HG03135 (cell line): ENCODE results near the gene GSE1.
"Not testable (repeated sequence)": the region's sequence is repeated elsewhere in the genome, so short reads cannot be mapped to it uniquely, and the experiment has no call there.

ENCODE experiments used
- ATAC-seq: cut with Tn5 transposase; IDR thresholded peaks from one replicate; pipeline ENCODE4 v1.9.1; 2021; ENCODE audit warnings: mild to moderate bottlenecking, moderate library complexity; ENCODE audit not compliant: unreplicated experiment

The GSE1 gene

DNA sequence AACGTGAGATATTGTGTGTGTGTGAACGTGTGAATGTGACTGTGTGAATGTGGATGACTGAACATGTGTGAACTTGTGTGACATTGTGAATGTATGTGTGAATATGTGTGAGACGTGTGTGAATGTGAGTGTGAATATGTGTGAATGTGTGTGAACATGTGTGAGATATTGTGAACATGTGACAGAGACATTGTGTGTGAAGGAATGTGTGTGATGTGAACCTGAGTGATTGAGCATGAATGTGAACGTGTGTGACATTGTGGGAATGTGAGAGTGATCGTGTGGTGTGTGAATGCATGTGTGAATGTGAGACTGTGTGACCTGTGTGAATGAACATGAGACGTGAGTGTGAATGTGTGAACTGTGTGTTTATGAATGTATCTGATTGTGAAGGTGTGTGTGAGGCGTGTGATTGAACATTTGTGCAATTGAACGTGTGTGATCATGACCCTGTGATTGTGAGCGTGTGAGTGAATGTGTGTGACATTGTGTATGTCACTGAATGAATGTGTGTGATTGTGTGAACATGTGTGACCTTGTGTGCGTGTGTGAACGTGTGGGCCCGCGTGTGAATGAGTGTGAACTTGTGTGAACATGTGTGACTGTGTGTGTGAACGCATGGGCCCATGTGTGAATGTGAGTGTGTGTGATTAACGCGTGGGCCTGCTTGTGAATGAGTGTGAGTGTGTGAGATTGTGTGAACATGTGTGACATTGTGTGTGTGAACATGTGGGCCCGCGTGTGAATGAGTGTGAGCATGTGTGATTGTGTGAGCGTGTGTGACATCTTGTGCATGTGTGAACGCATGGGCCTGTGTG, 23.2 kb upstream of the GSE1 start:
- ATAC-seq: no peak

DNA sequence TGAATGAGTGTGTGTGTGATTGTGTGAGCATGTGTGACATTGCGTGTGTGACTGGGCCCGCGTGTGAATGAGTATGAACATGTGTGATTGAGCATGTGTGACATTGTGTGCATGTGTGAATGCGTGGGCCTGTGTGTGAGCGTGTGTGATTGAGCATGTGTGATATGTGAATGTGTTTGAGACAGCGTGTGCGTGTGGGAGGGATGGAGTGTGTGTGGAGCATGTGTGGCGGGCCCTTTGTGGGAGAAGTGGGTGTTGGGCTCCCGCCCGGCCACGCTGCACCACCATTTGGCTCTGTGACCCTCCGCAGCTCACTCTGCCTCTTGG, 22.7 kb upstream of the GSE1 start:
- ATAC-seq: no peak

DNA sequence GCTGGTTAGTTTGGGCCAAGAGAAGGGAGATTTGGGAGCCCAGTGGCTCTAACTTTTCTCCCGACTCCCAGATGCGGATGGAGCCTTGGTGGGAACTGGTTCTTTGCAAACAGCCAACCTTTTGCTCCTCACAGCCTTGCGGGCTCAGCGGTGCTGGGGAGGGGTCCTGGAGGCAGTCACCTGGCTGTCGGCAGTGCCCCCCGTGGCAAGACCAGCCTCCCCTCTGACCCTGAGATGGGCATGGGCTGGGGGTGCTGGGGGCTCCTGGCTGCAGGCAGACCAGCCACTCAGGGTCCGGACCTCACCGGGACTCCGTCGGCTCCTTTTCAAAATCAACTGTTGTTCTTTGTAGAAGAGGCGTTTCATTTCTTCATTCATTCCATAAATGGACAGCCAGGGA, 21.7 kb upstream of the GSE1 start:
- no peak for ATAC-seq

DNA sequence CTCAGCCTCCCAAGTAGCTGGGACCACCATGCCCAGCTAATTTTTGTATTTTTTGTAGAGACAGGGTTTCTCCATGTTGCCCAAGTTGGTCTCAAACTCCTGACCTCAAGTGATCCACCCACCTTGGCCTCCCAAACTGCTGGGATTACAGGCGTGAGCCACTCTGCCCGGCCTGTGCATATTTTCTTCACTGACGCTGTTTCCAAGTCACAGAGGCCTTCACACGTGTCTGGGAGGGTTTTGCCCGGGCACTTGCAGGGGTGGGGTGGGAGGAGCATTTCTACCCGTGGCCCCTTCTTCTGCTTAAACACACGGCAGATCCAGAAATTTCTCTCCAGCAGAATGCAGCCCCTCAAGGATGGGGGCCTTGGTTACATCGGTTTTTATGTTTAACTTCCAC, 20.8 kb upstream of the GSE1 start:
- not testable (repeated sequence) for ATAC-seq

- ATAC-seq: no peak
These were observed 20.2 kb upstream of the GSE1 start for GRCh38 chr16:85592700-85593493.

- no peak for ATAC-seq
These were observed 19.5 kb upstream of the GSE1 start for GRCh38 chr16:85593494-85594221.

DNA sequence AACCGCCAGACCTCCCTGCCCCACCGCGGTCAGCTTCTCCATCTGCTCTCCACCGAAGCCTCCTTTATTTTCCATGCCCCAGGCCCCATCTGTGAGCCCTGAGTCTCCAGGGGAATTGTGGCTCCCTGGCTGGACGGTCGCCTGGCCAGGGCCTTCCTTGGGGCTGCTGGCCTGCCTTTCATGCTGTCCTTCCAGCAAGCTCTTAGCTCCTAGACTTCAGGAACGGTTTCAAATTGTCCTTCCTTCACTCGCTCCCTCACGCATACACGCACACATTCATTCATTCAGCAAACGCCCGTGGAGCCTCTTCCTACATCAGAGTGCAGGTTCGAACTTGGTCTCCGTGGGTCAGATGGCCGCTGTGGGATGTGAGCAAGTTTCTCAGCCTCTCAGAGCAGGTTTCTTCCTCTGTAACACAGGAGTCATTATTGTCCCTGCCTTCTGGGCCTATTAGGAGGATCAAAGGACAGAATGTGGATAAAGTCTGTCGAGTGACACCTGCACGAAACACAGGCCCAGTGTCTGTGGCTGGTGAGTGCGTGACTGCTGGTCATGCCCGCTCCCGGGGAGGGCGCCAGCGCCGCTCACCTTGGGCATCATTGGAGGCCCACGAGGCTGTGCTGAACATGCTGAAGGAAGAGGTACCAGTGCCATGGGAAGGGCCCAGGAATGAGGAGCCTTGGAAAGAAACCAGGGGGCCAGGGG, 18.7 kb upstream of the GSE1 start:
- ATAC-seq: no peak

DNA sequence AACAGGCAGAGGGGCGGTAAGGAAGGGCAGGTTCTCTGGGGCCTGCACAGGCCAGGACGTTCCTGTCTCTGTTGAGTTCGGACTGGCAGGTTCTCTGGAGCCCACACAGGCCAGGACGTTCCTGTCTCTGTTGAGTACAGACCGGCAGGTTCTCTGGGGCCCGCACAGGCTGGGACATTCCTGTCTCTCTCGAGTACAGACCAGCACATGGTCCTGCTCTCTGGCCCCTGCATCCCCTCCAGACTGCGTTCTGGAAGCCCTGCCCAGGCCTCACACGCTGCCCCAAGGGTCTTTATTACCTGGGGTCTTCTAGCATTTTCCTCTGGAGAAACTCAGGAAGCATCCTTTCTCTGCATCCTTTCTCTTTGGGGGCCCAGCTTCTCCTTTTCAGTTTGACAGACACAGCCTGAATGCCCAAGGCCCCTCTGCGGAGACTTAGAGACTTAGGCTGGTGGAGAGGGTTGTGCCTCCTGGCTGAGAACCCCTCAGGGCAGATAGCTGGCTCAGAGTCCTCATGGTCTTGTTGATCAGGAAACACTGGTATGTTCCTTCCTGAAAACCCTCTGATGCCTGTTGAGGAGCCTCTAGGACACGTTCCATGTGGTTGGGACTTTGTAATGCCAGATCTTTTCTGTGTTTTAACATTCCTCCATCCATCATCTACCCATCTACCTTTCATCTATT, 18.0 kb upstream of the GSE1 start:
- no peak for ATAC-seq

DNA sequence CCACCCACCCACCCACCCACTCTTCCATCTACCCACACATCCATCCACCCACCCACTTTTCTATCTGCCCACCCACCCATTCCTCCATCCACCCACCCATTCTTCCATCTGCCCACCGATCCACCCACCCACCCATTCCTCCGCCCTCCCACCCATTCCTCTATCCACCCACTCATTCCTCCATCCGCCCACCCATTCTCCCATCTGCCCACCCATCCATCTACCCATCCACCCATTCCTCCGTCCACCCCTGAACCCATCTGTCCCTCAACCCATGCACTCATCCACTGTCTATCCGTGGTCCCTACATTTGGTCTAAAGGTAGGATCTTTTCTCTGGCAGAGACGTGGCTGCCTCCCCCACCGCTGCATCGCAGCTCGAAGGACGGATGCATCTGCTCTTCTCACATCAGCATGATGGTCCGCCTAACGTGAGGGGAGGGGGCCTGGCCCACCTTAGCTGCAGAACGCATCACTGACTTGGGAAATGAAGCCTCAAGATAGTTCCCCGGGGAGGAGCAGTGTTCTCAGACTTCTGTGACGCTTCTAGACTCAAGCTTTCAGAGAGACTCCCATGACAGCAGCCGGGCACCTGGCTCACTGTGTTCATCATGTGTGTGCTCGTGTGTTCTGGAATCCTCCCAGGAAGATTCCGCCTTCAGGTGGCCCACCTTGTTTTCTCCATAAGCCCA, 17.2 kb upstream of the GSE1 start:
- ATAC-seq: no peak

GRCh38 chr16:85598141-85598540, 15.0 kb upstream of the GSE1 start:
- ATAC-seq: no peak

- no peak for ATAC-seq
These were observed 13.0 kb upstream of the GSE1 start for GRCh38 chr16:85600078-85600477.

DNA sequence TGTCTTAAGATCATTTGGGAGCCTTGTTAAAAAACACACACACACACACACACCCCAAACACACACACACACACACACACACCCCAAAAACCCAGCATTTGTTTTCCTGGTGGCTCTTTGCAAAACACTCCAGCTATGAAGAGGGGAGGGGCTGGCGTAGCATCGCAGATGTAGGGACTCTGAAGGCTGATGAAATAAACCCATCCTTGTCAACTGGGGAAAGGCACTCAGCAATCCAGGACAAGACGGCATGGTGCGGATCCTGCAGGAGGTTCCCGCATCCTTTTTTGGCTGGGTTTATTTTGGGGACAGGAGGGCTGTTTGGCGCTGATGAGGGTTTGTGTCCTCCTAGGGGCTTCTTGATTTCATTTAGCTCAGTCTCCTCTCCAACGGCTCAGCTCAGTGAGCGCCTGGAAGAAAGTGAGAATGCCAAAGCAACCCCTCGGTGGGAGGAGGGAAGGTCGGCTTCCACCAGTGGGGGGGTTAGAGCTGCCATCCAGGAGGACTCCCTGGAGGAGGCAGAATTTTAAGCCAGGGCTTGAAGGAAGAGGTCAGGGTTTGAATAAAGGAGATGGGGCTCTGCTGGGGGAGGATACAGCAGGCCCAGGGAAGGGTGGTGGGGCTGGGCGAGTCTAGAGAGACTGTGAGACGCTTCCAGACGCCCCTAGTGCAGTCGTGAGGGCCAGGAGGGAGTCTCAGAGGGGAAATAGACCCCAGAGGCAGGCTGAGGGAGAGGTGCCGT, 12.4 kb upstream of the GSE1 start:
- no peak for ATAC-seq

- ATAC-seq: no peak
These were observed 11.9 kb upstream of the GSE1 start for GRCh38 chr16:85601272-85601639.

DNA sequence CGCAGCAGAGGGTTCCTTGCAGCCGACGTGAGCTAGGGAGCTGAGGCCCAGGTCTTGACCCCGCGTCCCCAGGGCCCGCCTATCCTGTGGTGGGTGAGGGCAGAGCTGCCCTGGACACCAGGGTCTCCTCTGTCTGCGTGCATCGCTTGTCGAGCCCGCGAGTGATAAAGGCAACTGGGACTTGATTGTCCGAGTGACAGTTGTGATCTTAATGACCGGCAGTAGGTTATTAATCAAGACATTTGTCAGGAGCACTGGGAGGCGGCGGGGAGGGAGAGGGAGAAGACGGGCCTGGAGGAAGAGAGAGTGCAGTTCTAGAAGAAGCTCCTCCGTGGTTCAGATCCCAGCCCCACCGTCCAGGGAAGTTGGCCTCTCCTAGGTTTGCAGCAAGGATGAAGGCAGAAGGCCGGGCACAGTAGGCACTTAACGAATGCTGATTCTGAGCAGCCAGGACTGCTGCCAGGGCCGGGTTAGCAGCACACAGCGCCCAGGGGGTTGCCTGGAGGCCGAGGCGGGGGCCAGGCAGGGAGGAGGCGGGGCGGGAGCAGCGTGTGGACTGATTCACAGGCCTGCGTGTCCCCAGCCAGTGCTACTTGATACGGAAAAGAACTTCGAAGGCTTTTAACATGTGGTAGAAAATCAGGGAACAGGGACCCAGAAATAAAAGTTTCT, 11.3 kb upstream of the GSE1 start:
- no peak for ATAC-seq

GRCh38 chr16:85602402-85603202, 10.5 kb upstream of the GSE1 start:
- ATAC-seq: no peak

- no peak for ATAC-seq
These were observed 9.8 kb upstream of the GSE1 start for GRCh38 chr16:85603203-85603755.

DNA sequence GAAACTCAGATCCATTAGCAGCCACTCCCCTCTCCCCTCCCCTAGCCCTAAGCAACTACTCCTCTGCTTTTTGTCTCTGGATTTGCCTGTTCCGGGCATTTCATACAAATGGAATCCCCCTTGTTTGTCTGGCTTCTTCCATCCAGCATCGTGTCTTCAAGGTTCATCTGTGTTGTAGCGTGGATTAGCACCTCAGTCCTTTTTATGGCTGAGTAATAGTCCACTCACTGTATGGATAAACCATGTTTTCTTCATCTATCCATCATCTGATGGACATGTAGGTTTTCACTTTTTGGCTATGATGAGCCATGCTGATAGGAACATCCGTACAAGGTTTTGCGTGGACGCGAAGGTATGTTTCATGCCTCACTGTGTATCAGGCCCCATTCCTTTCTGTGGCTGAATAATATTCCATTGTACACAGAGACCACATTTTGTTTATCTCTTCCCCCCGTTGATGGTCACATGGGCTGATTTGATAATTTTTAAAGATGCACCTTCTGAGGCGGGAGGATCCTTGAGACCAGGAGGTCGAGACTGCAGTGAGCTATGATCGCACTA, 8.9 kb upstream of the GSE1 start:
- ATAC-seq: no peak
